Amniotic epithelial cell (primary cell): ENCODE measurements around the gene ENTPD6.
"Not testable (repeated sequence)": the region's sequence is repeated elsewhere in the genome, so short reads cannot be mapped to it uniquely, and the experiment has no call there.

ENCODE experiments used
- DNase-seq: peaks from one replicate; pipeline ENCODE4 v3.0.0-alpha.2; 2010; ENCODE audit warnings: low read depth

Gene ENTPD6

DNA sequence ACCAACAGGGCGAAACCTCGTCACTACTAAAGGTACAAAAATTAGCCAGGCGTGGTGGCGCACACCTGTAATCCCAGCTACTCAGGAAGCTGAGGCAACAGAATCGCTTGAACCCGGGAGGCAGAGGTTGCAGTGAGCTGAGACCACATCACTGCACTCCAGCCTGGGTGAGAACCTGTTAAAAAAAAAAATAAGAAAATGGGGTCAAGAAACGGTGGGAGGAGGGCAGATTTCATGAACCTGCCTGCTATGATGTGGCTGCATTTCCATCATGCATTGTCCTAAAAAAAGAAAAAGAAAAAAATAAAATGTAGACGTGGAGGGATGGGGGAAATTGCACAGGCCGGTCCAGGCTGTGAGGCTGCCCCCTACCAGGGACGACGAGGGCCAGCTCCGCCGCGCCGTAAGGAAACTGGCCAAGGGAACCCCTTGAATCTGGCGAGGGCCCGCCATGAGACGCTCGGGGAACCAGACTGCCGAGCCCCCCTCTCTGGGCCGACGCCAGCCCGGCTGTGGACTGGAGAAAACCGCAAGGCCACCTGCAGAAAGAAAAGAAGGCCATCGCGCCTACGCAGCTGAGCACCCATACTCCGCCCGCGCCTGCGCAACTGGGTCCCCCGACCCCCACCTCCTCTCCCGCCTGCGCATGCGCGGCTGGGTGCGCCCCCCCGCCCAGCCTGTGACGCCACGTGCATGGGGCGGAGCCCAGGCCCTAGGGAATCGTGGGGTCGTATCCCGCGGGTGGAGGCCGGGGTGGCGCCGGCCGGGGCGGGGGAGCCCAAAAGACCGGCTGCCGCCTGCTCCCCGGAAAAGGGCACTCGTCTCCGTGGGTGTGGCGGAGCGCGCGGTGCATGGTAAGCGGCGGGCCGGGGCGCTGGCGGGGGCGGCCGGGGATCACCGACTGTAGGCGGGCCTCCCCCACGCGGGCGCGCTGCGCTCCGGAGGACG lies at the start of gene ENTPD6:
Gene ENTPD6, plus strand, starts transcription at position 699 of the 948 bp plus-strand sequence. CDS start 10,825 bp downstream, outside the sequence.
- DNase-seq: peak; percentile 67

- no peak for DNase-seq
Measured at GRCh38 chr20:25146976-25147375, 48.5 kb upstream of the ENTPD6 start.

GRCh38 chr20:25147716-25148115 lies 47.8 kb upstream of the ENTPD6 start:
- DNase-seq: no peak

DNA sequence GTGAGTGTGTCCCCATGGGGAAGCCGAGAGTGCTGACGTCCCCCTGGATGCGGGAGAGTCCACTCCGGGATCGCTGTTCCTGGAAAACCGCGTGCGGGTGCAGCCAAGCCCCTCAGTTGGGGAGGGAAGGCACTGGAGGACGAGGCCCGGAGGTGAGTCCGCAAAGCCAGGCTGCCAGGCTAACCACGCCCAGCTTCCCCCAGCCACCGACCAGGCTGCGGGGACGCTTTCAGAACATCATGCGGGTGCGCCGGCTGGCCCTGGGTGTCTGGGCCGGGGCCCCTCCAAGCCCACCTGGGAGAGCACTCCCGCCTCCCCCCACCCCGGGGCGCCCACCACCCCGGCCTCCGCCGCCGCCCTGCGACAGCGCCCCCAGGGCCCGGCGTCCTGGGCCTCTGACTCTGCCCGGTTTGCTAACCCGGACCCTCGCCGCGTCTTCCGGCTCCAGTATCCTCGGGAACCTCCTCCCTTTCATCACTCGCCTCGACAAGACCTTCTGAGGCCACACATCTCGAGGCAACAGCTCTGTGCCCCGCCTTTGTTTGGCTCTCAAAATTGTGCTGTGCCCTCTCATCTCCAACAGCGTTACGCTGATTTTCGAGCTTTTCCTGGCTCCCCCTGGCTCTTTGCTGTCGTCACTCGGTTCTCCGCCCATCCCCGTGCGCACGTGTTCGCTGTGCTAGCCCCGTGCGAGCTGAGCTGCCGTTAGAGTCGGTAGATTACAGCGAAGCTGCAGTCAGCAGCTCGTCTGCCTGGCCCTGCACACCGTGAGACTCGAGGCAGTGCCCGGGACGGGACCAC lies 47.1 kb upstream of the ENTPD6 start:
- DNase-seq: peak; percentile 36

GRCh38 chr20:25148982-25149846 lies 46.3 kb upstream of the ENTPD6 start:
- no peak for DNase-seq

DNA sequence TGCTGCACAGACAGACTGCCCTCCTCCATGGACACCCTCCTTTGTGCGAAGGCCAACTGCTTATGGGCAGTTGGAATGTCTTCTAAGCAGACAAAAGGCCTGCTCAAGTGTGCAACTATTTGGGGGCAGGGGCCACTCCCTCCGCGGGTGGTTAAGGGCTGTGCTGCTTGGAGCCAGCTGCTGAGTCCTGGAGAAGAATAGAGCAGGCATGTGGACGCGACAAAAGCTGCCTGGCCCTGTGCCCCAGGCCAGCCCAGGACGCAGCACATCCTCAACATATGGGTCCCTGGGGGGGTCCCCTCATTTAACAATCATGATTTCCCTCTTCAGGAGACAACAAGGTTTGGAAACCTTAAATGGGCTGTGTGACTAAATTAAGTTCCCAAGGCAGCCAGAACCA lies 45.5 kb upstream of the ENTPD6 start:
- DNase-seq: no peak

DNA sequence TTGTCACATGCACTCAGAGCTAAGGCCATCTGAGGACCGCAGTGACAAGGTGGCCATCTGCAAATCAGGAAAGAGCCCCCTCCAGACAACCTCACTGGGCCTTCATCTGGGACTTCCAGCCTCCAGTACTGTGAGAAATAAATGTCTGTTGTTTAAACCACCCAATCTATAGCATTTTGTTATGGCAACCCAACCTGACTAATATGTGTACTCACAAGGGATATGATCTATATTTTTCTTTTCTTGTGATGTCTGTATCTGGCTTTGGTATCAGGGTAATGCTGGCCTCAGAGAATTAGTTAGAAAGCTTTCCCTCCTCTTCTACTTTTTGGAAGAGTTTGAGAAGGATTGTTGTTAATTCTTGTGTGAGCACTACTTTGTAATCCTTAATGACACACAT lies 37.5 kb upstream of the ENTPD6 start:
- DNase-seq: no peak

- no peak for DNase-seq
Measured at GRCh38 chr20:25160467-25160866, 35.0 kb upstream of the ENTPD6 start.

DNA sequence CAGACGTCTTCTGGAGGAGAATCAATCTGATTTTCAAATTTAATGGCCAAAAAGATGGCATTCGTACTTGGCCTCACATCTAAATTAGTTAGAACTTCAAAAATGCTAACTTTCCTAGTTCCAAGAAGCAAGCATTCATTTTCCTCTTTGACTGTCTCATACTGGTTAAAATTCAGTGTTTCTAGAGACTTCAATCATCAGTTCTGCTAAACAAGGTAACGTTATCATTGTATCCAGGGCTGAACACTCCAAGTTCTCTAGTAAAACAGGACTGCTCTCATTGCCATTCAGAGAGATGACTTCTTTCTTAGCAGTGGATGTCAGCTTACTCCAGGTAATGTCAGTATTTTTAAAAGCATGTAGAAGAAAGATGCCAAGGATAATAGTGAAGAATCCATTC lies 34.6 kb upstream of the ENTPD6 start:
- DNase-seq: no peak

DNA sequence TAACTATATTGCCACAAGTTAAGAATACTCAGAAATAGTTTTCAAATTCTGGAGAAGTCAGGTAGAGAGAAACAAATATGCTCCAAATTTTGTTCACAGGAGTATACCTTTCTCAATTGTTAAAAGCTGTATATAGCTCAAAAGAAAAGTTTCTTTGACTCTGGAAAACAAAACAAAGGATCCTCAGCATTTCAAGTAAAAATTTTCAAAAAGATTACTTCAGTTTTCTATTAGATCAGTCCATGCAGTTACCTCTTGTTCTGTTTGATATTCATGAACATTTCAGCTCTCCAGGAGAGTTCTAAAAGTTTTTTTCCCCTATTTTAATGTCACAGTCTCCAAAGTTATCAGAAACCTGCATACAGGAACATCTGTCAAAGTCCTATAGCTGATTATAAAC lies 30.4 kb upstream of the ENTPD6 start:
- no peak for DNase-seq

DNA sequence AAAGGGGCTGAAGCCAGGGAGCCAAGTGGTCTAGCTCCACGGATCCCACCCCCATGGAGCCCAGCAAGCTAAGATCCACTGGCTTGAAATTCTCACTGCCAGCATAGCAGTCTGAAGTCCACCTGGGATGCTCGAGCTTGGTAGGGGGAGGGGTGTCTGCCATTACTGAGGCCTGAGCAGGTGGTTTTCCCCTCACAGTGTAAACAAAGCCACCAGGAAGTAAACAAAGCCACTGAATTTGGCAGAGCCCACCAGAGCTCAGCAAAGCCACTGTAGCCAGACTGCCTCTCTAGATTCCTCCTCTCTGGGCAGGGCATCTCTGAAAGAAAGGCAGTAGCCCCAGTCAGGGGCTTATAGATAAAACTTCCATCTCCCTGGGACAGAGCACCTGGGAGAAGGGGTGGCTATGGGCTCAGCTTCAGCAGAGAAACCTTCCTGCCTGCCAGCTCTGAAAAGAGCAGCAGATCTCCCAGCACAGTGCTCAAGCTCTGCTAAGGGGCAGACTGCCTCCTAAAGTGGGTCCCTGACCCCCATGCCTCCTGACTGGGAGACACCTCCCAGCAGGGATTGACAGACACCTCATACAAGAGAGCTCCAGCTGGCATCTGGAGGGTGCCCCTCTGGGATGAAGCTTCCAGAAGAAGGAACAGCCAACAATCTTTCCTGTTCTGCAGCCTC lies 29.3 kb upstream of the ENTPD6 start:
- not testable (repeated sequence) for DNase-seq

DNA sequence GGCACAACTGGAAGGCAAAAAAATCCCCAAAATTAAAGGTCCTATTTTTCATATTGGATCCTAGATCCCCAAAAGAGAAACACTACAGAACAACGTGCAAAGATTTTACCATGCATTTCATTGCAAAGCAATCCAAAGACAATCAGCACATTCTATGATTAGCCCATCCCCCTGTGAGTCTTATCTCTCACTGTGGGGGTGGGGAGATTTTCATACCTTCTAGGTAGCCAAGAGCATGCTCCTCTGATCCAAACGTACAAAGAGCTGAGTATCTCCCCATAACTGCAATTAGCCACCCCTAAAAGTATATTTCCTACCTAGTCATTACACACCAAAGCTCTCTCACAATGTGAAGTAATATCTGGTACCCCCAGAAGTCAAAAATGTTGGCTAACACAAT lies 22.2 kb upstream of the ENTPD6 start:
- DNase-seq: no peak

GRCh38 chr20:25173886-25174308 lies 21.6 kb upstream of the ENTPD6 start:
- DNase-seq: no peak

DNA sequence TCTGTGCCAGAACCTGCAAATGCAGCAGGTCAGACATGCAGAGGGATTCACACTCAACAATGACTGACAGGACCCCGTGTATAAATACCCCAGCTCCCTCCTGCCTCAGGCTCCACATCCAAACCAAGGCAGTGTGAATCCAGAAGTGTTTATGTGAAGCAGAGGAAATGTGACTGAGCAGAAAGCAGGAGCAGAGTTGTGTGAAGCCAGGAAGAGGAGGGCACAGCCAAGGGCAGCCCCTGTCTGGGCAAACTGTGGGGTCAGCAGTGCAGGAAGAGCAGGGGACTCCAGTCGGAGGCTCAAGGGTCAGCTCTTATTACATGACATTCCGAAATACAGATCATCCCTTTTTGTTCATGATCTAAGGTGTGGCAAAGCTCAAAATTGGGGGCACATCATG lies 19.3 kb upstream of the ENTPD6 start:
- DNase-seq: no peak

- peak; percentile 70 for DNase-seq
Measured at GRCh38 chr20:25177890-25178321, 17.6 kb upstream of the ENTPD6 start.

GRCh38 chr20:25178563-25179438 lies 16.7 kb upstream of the ENTPD6 start:
- DNase-seq: peak; percentile 95

DNA sequence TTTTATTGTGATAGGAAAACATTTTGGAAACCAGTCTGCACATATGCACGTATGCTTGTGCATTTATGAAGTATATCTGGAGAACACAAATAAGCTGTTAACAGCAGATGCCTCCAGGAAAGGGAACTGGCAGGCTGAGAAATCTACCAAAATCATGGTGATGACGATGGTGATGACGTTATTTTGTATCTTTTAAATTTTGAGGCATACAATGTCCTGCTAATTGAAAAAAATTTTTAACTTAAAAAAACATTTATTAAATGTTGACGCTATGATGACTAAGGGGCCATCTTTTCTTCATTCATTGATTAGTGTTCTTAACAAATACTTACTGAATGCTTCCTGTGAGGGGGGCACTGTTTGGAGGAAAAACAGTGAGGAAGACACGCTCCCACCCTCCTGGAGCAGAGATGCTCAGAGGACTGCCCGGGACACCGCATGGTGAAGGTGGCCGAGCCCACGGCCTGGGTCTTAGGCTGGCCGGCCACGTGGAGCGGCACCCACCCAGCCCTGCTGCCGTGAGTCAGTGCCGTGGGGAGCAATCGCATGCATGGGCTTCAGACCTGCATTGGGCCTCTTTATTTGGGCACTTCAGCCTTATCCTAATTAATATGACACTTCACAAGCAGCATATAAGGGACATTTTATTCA lies 15.9 kb upstream of the ENTPD6 start:
- no peak for DNase-seq

GRCh38 chr20:25184391-25184790 lies 11.1 kb upstream of the ENTPD6 start:
- not testable (repeated sequence) for DNase-seq

DNA sequence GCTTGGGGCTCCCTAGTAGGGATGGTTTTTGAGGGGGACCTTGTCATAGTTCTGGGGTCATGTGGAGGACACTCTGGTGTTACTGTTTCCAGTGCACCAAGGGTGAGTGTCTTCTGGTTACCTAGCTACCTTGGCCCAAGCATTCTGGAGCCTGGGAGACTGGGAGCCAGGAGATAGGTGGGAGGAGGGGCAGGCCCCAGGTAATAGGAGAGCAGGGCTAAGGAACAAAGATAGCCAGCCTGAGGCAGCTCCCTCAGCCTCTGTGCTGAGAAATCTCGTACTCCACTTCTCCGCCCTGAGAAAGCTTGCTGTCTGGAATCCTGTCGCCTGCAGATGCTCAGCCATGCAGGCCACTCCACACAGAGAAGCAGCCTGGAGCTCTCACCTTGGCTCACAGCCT lies 8.3 kb upstream of the ENTPD6 start:
- no peak for DNase-seq

DNA sequence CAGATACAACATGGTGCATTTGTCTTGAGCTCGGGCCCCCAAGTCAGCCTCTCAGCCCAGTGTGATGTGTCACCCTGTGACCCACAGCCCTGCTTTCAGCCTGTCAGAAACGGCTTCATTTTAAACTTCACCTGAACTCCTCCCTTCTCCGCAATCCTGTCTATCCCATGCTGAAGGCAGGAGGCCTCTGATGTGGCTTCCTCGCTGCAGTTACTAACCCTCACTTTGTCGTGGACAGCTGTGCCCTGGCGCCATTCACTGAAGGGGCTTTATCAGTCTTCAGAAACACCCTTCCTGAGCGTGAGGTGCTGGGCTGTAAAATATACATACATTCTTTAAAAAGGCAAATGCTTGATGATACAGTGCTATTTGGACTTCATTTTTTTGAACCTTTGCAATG lies 7.9 kb upstream of the ENTPD6 start:
- no peak for DNase-seq
